Germinal center (tissue), 1 donor: ENCODE measurements around the gene GPR68.
"Not testable (repeated sequence)": the region's sequence is repeated elsewhere in the genome, so short reads cannot be mapped to it uniquely, and the experiment has no call there.

Source experiments
- DNase-seq: peaks from one replicate; pipeline ENCODE4 v3.0.0; 2012; ENCODE audit warnings: mixed read lengths, low spot score

Gene GPR68

DNA sequence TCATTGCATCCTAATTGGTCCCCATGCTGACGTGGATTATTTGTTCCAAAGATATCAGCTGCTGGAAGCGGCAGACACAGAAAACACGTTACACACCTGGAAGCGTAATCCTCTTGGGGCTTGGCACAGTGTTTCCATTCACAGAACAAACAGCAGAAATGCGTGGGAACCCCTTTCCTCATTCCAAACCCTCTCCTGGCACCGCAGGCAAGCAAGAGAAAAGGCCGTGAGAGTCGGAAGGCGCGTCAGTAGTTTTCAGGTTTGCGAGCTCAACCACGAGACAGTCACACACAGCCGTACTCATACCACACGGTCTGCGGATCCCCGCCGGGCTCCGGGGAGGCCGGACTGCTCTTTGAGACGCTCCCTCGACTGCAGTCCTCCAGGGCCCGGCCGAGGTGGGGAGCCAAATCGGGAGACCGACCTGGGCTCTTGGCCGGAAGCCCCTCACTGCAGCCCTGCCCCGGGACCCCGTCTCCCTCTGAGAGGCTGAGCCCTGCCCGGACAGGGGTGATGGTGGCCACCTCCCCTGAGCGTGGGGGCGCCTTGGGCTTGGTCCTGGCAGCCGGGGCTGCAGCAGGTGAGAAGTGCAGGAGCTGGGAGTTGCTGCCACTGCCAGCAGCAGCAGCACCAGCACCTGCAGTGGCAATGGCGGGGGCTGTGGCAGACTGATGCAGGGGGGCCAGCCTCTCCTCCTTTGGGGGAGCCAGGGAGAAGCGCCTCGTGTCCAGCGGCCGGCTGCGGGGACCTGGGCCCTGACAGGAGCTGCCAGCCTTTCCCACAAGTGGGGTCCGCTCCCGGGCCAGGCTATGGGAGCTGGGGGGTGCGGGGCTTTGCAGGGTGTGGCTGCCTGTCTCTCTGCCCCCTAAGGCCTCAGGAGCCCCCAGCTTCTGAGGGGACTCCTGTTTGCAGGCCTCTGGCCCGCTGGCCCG, 28.1 kb upstream of the GPR68 start:
- DNase-seq, result no peak

DNA sequence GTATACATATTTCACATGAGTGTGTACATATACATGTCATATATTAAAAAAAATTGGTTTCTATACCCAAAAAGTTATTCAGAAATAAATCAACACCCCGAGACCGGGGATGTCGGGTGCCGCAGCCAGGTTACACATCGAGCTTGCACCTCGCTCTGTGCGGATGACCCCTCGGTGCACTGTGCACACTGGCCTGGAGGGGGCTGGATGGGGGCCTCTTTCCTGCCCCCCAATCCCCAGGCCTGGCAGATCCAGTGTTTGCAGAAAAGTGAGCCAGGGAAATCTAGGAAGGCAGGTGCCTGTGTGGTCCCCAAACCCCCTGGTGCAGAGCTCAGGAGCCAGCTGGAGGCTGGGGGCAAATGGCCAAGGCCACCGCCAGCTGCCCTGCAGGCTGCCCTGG, 27.1 kb upstream of the GPR68 start:
- no peak for DNase-seq

DNA sequence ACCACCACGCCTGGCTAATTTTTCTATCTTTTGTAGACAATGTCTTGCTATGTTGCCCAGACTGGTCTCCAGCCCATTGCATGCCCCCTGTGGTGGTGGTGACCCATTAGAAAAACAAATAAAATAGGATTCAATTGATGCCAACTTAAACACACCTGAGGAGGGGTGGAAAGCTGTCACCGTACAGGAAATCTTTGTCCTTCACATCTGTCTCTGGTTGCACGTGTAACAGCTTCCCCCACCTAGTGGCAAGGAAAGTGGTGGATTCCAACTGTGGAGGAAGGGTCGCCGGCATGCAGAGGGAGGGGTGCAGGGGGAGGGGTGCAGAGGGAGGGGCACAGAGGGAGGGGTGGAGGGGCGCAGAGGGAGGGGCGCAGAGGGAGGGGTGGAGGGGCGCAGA, 26.1 kb upstream of the GPR68 start:
- DNase-seq, result no peak

DNA sequence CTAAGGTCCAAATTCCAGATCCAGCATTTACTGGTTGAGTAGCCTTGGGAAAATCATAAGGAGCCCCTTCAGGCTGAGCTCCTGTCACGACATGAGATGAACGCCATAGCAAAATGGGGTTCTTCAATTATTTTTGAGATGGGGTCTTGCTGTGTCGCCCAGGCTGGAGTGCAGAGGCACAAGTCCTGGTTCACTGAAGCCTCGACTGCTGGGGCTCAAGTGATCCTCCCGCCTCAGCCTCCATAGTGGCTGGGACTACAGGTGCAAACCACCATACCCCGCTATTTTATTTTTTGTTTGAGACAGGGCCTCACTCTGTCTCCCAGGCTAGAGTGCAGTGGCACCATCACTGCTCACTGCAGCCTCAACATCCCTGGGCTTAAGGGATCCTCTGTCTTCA, 25.7 kb upstream of the GPR68 start:
- no peak for DNase-seq

DNA sequence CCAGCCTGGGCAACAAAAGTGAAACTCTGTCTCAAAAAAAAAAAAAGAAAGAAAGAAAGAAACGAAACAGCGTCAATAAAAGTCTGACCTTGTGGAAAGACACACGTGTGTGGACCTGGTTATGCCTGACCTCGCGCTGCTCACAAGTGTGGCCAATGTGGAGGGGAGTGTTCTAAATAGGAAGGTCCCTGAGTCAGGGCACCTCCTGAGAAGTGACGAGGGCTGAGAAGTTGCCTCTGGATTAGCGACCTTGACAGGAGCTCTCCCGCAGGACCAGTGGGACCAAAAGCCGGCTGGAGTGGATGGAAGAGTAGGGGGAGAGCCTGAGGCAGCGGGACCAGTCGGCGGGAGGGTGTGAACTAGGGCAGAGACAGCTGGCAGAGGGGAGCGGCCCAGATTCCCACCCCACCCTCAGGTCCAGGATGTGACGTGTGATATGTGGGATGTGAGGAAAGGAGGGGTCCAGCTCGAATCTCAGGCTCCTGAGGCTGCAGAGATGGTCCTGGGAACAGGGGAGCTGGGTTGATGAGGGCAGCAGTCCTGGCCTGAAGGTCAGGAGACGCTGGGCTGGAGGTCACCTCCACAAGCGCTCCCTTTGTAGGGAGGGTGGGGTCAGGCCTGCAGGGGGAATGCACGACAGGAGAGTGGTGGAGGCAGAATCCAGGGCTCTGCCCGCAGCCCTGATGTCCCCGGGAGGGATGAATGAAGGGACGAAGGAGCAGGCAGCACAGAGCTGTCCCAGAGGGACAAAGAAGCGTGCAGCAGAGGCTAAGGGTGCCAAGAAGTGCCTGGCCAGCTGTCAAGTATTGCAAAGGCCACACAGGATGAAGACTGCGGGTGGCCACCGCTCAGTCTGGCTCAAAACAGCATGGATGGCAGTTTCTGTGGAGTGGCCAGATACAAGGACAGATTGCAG, 24.8 kb upstream of the GPR68 start:
- DNase-seq, result no peak

- no peak for DNase-seq
Measured at GRCh38 chr14:91267965-91268437, 23.5 kb upstream of the GPR68 start.

- DNase-seq, result not testable (repeated sequence)
Measured at GRCh38 chr14:91266276-91266675, 21.8 kb upstream of the GPR68 start.

GRCh38 chr14:91265404-91265803, 20.9 kb upstream of the GPR68 start:
- DNase-seq, result no peak

GRCh38 chr14:91264151-91265150, 19.9 kb upstream of the GPR68 start:
- no peak for DNase-seq

DNA sequence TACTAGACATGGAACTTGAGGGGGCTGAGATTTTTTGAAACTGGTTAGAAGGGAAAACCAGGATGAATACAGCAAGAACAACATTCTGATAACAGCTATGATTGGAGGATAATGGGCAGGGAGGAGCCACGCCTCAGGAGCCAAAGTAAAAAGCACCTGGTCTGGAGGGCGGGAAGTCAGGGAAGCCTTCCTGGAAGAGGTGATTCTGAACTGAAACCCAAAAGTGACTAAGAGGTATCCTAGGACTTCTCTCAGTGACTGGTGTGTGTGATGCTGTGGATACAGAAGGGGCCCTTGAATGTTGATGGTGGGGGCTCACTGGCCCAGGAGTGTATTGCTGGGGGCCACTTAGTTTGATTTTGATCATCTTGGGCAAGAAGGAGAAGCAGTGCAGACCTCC, 18.8 kb upstream of the GPR68 start:
- DNase-seq, result no peak

GRCh38 chr14:91261986-91262549, 17.6 kb upstream of the GPR68 start:
- DNase-seq, result no peak

DNA sequence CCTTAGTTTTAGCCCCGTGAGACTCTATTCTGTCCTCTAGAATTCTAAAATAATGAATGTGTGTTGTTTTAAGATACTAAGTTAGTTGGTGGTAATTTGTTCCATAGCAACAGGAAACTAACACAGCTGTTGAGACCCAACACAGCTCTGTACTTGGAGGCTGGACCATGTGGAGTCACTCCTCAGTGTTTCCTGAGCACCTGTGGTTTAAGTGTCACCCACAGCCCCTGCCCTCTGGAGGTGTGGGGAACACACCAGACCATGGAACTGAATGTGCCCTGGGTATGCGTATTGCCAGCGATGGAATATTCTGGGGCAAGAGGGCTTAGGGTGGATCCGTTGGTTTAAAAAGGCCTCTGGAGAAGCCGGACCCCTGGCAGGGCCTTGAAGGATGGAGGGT, 16.6 kb upstream of the GPR68 start:
- DNase-seq, result no peak

GRCh38 chr14:91258876-91259275, 14.4 kb upstream of the GPR68 start:
- DNase-seq, result no peak

- no peak for DNase-seq
Measured at GRCh38 chr14:91258011-91258618, 13.6 kb upstream of the GPR68 start.

- no peak for DNase-seq
Measured at GRCh38 chr14:91257328-91258010, 13.0 kb upstream of the GPR68 start.

GRCh38 chr14:91256661-91257060, 12.2 kb upstream of the GPR68 start:
- DNase-seq, result no peak

DNA sequence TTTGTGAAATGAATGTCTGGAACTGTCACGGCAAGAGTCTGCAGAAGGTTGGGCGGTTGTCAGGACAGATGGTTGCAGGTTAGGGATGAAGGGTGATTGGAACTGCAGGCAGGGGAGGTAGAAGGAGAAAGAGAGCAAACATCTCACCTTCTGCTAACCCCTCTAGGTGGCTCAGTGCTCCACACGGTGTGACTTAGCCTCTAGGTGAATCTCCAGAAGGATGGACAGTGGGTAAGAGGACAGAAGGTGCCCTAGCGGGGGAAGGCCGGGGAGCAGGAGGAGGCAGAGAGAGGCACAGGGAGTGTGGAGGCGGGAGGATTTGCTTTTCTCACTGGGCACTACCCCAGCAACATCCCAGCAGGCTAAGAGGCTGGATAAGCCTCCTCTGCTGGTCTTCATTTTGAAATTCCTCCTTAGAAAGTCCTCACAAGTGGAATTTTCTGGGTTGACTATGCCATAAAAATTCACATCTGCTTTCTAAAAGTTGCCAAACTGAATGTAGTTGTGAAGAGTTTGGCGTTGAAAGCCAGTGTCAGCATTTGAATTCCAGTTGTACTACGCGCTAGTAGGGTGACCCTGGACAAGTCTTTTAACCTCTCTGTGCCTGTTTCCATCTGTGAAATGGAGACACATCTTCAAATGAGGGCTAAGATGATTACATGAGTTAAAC, 10.7 kb upstream of the GPR68 start:
- no peak for DNase-seq

DNA sequence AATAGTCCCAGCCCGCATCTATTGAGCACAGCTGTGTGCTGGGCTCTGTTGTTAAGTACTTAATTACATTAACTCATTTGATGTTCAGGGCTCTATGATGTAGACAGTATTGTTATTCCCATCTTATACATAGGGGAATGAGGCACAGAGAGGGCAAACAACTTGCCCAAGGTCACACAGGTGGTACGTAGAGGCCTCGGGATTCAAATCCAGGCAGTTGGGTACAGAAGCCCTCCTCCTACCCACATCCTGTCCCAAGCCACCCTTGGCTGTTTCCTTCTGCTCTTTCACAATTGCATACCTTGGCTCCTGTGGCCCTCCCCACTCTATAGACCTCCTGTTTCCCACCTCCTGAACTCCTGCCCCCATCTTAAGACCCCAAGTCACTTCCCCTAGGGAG, 10.0 kb upstream of the GPR68 start:
- DNase-seq, result no peak

DNA sequence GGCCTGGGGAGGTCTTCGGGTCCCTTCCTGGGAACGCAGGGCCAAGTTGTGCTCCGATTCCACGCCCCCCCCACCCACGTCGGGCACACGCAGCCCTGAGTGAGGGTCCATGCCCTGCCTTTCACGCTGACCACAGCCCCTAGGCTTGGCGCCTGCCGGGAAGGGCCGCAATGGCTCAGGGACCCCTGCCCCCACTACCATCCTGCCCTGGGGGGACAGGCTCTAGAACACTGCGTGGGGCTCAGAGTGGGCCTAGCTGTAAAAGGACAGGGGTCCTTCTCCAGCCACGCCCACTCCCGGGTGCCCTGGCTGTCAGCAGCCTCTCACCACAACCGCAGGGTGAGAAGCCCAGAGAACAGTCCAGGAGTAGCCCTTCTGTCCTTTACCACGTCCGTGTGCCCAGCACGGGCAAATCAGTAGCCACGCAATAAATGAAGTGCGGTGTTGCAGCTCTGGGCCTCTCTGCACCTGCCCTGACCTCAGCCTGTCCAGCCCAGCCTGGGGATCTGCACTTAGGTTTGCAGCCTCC, 9.4 kb upstream of the GPR68 start:
- no peak for DNase-seq
